Parathyroid adenoma (tissue), 2 donors: ENCODE results near the gene CORO2A.

Experiments used
- H2AFZ ChIP-seq: fragments of 300-600 bp; sonication (generic); one replicate; pipeline ENCODE4 v1.7.0; 2017; ENCODE audit warnings: antibody characterized with exemption, mild to moderate bottlenecking
- H3K27ac ChIP-seq: fragments of 300-600 bp; sonication (generic); one replicate; pipeline ENCODE4 v1.7.0; 2017
- H3K27me3 ChIP-seq: fragments of 300-600 bp; sonication (generic); one replicate; pipeline ENCODE4 v1.7.0; 2017; ENCODE audit warnings: low read length; ENCODE audit not compliant: control insufficient read depth, insufficient read depth
- H3K36me3 ChIP-seq: fragments of 300-600 bp; sonication (generic); one replicate; pipeline ENCODE4 v1.7.0; 2017; ENCODE audit warnings: low read length; ENCODE audit not compliant: control insufficient read depth, insufficient read depth
- H3K4me1 ChIP-seq: fragments of 300-600 bp; sonication (generic); one replicate; pipeline ENCODE4 v1.7.0; 2017; ENCODE audit warnings: control low read depth
- H3K4me2 ChIP-seq: fragments of 300-600 bp; sonication (generic); one replicate; pipeline ENCODE4 v1.7.0; 2017; ENCODE audit warnings: low read length
- H3K4me3 ChIP-seq: fragments of 300-600 bp; sonication (generic); one replicate; pipeline ENCODE4 v1.7.0; 2017; ENCODE audit warnings: low read depth, low read length
- H3K79me2 ChIP-seq: fragments of 300-600 bp; sonication (generic); one replicate; pipeline ENCODE4 v1.7.0; 2017; ENCODE audit warnings: control low read depth
- H3K9ac ChIP-seq: fragments of 300-600 bp; sonication (generic); one replicate; pipeline ENCODE4 v1.7.0; 2017; ENCODE audit warnings: mild to moderate bottlenecking
- H3K9me3 ChIP-seq: fragments of 300-600 bp; sonication (generic); one replicate; pipeline ENCODE4 v1.7.0; 2017; ENCODE audit warnings: low read length; ENCODE audit not compliant: control insufficient read depth
- CTCF ChIP-seq: fragments of 300-600 bp; sonication (generic); IDR thresholded peaks from one replicate; pipeline ENCODE4 v1.7.0; 2017; ENCODE audit warnings: antibody characterized with exemption, mild to moderate bottlenecking
- donor health status: primary hyperparathyroidism.

CORO2A gene

GRCh38 chr9:98219794-98220370 lies 27.4 kb upstream of the CORO2A start:
- Histone ChIP-seq H3K4me1 (no peaks in the 10 kb centered on the region), H3K4me3 (no peak overlapping the region), H3K9ac (no peak overlapping the region), H3K4me2 (no peak overlapping the region), H3K27ac (no peak overlapping the region), H3K27me3 (no peaks in the 10 kb centered on the region), H3K9me3 (no peaks in the 10 kb centered on the region), H3K36me3 (no peaks in the 10 kb centered on the region), H3K79me2 (no peaks in the 10 kb centered on the region), H2AFZ (no peak overlapping the region)
- TF ChIP-seq CTCF = no peak

- TF ChIP-seq CTCF = no peak
- H3K27ac ChIP-seq = no peak overlapping the region
- no peak overlapping the region for H3K9ac ChIP-seq
These were observed 26.9 kb upstream of the CORO2A start for GRCh38 chr9:98219364-98219716.

GRCh38 chr9:98218562-98219363 lies 26.3 kb upstream of the CORO2A start:
- no peaks in the 10 kb centered on the region for H3K79me2 ChIP-seq
- H3K27ac ChIP-seq = no peak overlapping the region
- no peaks in the 10 kb centered on the region for H3K27me3 ChIP-seq
- H3K4me1 ChIP-seq = no peaks in the 10 kb centered on the region
- no peaks in the 10 kb centered on the region for H3K9me3 ChIP-seq
- TF ChIP-seq CTCF = no peak
- no peaks in the 10 kb centered on the region for H3K36me3 ChIP-seq
- no peak overlapping the region for H3K9ac ChIP-seq
- H3K4me3 ChIP-seq = no peak overlapping the region
- no peak overlapping the region for H3K4me2 ChIP-seq
- H2AFZ ChIP-seq = no peak overlapping the region

More at GRCh38 chr9:98219364-98219716, 26.9 kb upstream of the CORO2A start:
- no peaks in the 10 kb centered on the region for H3K79me2 ChIP-seq
- H2AFZ ChIP-seq = no peak overlapping the region
- H3K4me2 ChIP-seq = no peak overlapping the region
- H3K27me3 ChIP-seq = no peaks in the 10 kb centered on the region
- H3K36me3 ChIP-seq = no peaks in the 10 kb centered on the region
- no peaks in the 10 kb centered on the region for H3K9me3 ChIP-seq
- no peaks in the 10 kb centered on the region for H3K4me1 ChIP-seq
- no peak overlapping the region for H3K4me3 ChIP-seq

- Histone ChIP-seq H3K27ac (no peak overlapping the region), H3K4me2 (no peak overlapping the region), H3K79me2 (no peaks in the 10 kb centered on the region), H2AFZ (no peak overlapping the region), H3K36me3 (no peaks in the 10 kb centered on the region), H3K27me3 (no peaks in the 10 kb centered on the region), H3K4me3 (no peak overlapping the region), H3K9me3 (no peaks in the 10 kb centered on the region), H3K9ac (no peak overlapping the region), H3K4me1 (no peaks in the 10 kb centered on the region)
- TF ChIP-seq CTCF = no peak
These were observed 24.8 kb upstream of the CORO2A start for GRCh38 chr9:98217255-98217654.

GRCh38 chr9:98216391-98216790 lies 24.0 kb upstream of the CORO2A start:
- TF ChIP-seq CTCF = no peak
- Histone ChIP-seq H3K36me3 (no peaks in the 10 kb centered on the region), H3K4me1 (no peaks in the 10 kb centered on the region)

More at GRCh38 chr9:98216391-98216790, 24.0 kb upstream of the CORO2A start:
- Histone ChIP-seq H3K4me3 (no peak overlapping the region), H3K27me3 (no peaks in the 10 kb centered on the region), H2AFZ (no peak overlapping the region), H3K79me2 (no peaks in the 10 kb centered on the region), H3K27ac (no peak overlapping the region), H3K4me2 (no peak overlapping the region), H3K9me3 (no peaks in the 10 kb centered on the region), H3K9ac (no peak overlapping the region)
